WTC11 (cell line): ENCODE data around the gene ZNF8. TPM values are rescaled to one million over a fixed set of nuclear protein-coding genes. Genes with fewer than 3 reads are reported as not detected.

Source experiments
- ATAC-seq: fragments of 200-7000 bp; cut with Tn5 transposase; 2 replicates; pipeline ENCODE4 v1.10.0; 2021; ENCODE audit warnings: mild to moderate bottlenecking, moderate library complexity
- CTCF ChIA-PET: fragments of 300-600 bp; sonication (Branson Sonifier 250); formaldehyde crosslinking; loops from one replicate; lab custom pipeline; 2021; ENCODE audit warnings: antibody characterized with exemption; lab: Charles Lee
- POLR2A ChIA-PET: fragments of 350-600 bp; sonication (Branson Sonifier 250); formaldehyde crosslinking; loops from one replicate; lab custom pipeline; 2021; ENCODE audit warnings: antibody characterized with exemption; lab: Charles Lee
- DNase-seq: peaks from one replicate; pipeline ENCODE4 v3.0.0; 2021; ENCODE audit warnings: low spot score
- H3K27ac Mint-ChIP-seq: 2 replicates; pipeline ENCODE4 v1.8.0; 2021; ENCODE audit warnings: mixed read lengths
- H3K27me3 Mint-ChIP-seq: 2 replicates; pipeline ENCODE4 v1.8.0; 2021; ENCODE audit warnings: low read depth, mild to moderate bottlenecking, moderate library complexity, mixed read lengths
- H3K36me3 Mint-ChIP-seq: 2 replicates; pipeline ENCODE4 v1.8.0; 2021; ENCODE audit warnings: mixed read lengths
- H3K4me1 Mint-ChIP-seq: 2 replicates; pipeline ENCODE4 v1.8.0; 2022; ENCODE audit warnings: mixed read lengths
- H3K4me3 Mint-ChIP-seq: 2 replicates; pipeline ENCODE4 v1.8.0; 2021; ENCODE audit warnings: mild to moderate bottlenecking, moderate library complexity, mixed read lengths
- H3K9me3 Mint-ChIP-seq: 2 replicates; pipeline ENCODE4 v1.8.0; 2021; ENCODE audit warnings: mixed read lengths
- EMX1 ChIP-seq: fragments of 250-450 bp; sonication (Bioruptor Pico); IDR thresholded peaks from 2 replicates; pipeline ENCODE4 v1.8.0; 2021; ENCODE audit warnings: mild to moderate bottlenecking
- GRHL2 ChIP-seq: fragments of 250-450 bp; sonication (Bioruptor Pico); IDR thresholded peaks from 2 replicates; pipeline ENCODE4 v1.8.0; 2022; ENCODE audit warnings: mild to moderate bottlenecking, moderate library complexity; ENCODE audit not compliant: insufficient replicate concordance, severe bottlenecking
- HMGA2 ChIP-seq: fragments of 250-450 bp; sonication (Bioruptor Pico); IDR thresholded peaks from 2 replicates; pipeline ENCODE4 v1.4.0; 2021; ENCODE audit warnings: mild to moderate bottlenecking, moderate library complexity
- MXD4 ChIP-seq: fragments of 250-450 bp; sonication (Bioruptor Pico); IDR thresholded peaks from 2 replicates; pipeline ENCODE4 v1.8.0; 2021; ENCODE audit warnings: mild to moderate bottlenecking, moderate library complexity, borderline replicate concordance
- PRRX2 ChIP-seq: fragments of 250-450 bp; sonication (Bioruptor Pico); IDR thresholded peaks from 2 replicates; pipeline ENCODE4 v1.8.0; 2021; ENCODE audit warnings: mild to moderate bottlenecking
- RELA ChIP-seq: sonication (generic); formaldehyde crosslinking; IDR thresholded peaks from 2 replicates; pipeline ENCODE4 v1.8.1; 2022; ENCODE audit warnings: missing genetic modification reagents, mild to moderate bottlenecking, borderline replicate concordance
- SOX15 ChIP-seq: fragments of 250-450 bp; sonication (Bioruptor Pico); IDR thresholded peaks from 2 replicates; pipeline ENCODE4 v1.9.0; 2021; ENCODE audit warnings: mild to moderate bottlenecking
- USF1 ChIP-seq: sonication (generic); formaldehyde crosslinking; IDR thresholded peaks from 2 replicates; pipeline ENCODE4 v1.8.0; 2022; ENCODE audit warnings: mild to moderate bottlenecking, missing genetic modification reagents
- ZNF219 ChIP-seq: sonication (generic); formaldehyde crosslinking; IDR thresholded peaks from 2 replicates; pipeline ENCODE4 v1.8.0; 2023; ENCODE audit warnings: missing genetic modification reagents, mild to moderate bottlenecking, borderline replicate concordance
- ZNF416 ChIP-seq: fragments of 250-450 bp; sonication (Bioruptor Pico); IDR thresholded peaks from 2 replicates; pipeline ENCODE4 v1.9.0; 2021; ENCODE audit warnings: mild to moderate bottlenecking, inconsistent platforms
- ZNF425 ChIP-seq: fragments of 250-450 bp; sonication (Bioruptor Pico); conservative IDR thresholded peaks from 2 replicates; pipeline ENCODE4 v1.9.0; 2021; ENCODE audit warnings: mild to moderate bottlenecking
- total RNA-seq: library from RNA; stranded (reverse); gene quantifications from 3 replicates; pipeline ENCODE4 v1.2.3, GENCODE V29; 2021
- TF ChIP-seq, protein P1 (sequence below): sonication (generic); formaldehyde crosslinking; IDR thresholded peaks from 2 replicates; pipeline ENCODE4 v1.8.1; 2023; ENCODE audit warnings: mild to moderate bottlenecking, moderate library complexity, missing genetic modification reagents
- TF ChIP-seq, protein P2 (sequence below): sonication (generic); formaldehyde crosslinking; IDR thresholded peaks from 2 replicates; pipeline ENCODE4 v1.8.1; 2023; ENCODE audit warnings: mild to moderate bottlenecking, missing genetic modification reagents
- TF ChIP-seq, protein P3 (sequence below): sonication (generic); formaldehyde crosslinking; IDR thresholded peaks from 2 replicates; pipeline ENCODE4 v1.8.1; 2022; ENCODE audit warnings: missing genetic modification reagents, borderline replicate concordance
- TF ChIP-seq, protein P4 (sequence below): fragments of 250-450 bp; sonication (Bioruptor Pico); IDR thresholded peaks from 2 replicates; pipeline ENCODE4 v1.8.0; 2021; ENCODE audit warnings: mild to moderate bottlenecking
- TF ChIP-seq, protein P5 (sequence below): fragments of 200-600 bp; IDR thresholded peaks from 2 replicates; pipeline ENCODE4 v1.8.0; 2022; ENCODE audit warnings: antibody characterized with exemption
- TF ChIP-seq, protein P6 (sequence below): sonication (generic); formaldehyde crosslinking; IDR thresholded peaks from 2 replicates; pipeline ENCODE4 v1.8.1; 2022; ENCODE audit warnings: mild to moderate bottlenecking, moderate library complexity, missing genetic modification reagents

The ZNF8 gene
- total RNA-seq, 1 experiment from 2014 or later: 18.8 TPM

GRCh38 chr19:58279042-58279924 lies 528 bp downstream of the ZNF8 start (continued):
- TF ChIP-seq EMX1 (CRISPR knock-in tag) (0 out of 2 replicates have a peak, but pooled peaks have one; percentile 38), ZNF219 (no peak), RELA (CRISPR knock-in tag) (peak; percentile 79; the same call in 1 of the 2 replicates), SOX15 (CRISPR knock-in tag) (no peak), HMGA2 (0 out of 2 replicates have a peak, but pooled peaks have one; percentile 21), MXD4 (CRISPR knock-in tag) (no peak)
- TF ChIP-seq, protein P1, sequence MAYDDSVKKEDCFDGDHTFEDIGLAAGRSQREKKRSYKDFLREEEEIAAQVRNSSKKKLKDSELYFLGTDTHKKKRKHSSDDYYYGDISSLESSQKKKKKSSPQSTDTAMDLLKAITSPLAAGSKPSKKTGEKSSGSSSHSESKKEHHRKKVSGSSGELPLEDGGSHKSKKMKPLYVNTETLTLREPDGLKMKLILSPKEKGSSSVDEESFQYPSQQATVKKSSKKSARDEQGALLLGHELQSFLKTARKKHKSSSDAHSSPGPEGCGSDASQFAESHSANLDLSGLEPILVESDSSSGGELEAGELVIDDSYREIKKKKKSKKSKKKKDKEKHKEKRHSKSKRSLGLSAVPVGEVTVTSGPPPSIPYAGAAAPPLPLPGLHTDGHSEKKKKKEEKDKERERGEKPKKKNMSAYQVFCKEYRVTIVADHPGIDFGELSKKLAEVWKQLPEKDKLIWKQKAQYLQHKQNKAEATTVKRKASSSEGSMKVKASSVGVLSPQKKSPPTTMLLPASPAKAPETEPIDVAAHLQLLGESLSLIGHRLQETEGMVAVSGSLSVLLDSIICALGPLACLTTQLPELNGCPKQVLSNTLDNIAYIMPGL (CRISPR knock-in tag): peak; percentile 37; the same call in 1 of the 2 replicates
- TF ChIP-seq, protein P2, sequence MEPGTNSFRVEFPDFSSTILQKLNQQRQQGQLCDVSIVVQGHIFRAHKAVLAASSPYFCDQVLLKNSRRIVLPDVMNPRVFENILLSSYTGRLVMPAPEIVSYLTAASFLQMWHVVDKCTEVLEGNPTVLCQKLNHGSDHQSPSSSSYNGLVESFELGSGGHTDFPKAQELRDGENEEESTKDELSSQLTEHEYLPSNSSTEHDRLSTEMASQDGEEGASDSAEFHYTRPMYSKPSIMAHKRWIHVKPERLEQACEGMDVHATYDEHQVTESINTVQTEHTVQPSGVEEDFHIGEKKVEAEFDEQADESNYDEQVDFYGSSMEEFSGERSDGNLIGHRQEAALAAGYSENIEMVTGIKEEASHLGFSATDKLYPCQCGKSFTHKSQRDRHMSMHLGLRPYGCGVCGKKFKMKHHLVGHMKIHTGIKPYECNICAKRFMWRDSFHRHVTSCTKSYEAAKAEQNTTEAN: 0 out of 2 replicates have a peak, but pooled peaks have one; percentile 38
- TF ChIP-seq, protein P3, sequence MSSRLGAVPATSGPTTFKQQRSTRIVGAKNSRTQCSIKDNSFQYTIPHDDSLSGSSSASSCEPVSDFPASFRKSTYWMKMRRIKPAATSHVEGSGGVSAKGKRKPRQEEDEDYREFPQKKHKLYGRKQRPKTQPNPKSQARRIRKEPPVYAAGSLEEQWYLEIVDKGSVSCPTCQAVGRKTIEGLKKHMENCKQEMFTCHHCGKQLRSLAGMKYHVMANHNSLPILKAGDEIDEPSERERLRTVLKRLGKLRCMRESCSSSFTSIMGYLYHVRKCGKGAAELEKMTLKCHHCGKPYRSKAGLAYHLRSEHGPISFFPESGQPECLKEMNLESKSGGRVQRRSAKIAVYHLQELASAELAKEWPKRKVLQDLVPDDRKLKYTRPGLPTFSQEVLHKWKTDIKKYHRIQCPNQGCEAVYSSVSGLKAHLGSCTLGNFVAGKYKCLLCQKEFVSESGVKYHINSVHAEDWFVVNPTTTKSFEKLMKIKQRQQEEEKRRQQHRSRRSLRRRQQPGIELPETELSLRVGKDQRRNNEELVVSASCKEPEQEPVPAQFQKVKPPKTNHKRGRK (CRISPR knock-in tag): no peak
- TF ChIP-seq, protein P4, sequence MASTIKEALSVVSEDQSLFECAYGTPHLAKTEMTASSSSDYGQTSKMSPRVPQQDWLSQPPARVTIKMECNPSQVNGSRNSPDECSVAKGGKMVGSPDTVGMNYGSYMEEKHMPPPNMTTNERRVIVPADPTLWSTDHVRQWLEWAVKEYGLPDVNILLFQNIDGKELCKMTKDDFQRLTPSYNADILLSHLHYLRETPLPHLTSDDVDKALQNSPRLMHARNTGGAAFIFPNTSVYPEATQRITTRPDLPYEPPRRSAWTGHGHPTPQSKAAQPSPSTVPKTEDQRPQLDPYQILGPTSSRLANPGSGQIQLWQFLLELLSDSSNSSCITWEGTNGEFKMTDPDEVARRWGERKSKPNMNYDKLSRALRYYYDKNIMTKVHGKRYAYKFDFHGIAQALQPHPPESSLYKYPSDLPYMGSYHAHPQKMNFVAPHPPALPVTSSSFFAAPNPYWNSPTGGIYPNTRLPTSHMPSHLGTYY (CRISPR knock-in tag): peak; percentile 65; the same call in 1 of the 2 replicates
- TF ChIP-seq, protein P5, sequence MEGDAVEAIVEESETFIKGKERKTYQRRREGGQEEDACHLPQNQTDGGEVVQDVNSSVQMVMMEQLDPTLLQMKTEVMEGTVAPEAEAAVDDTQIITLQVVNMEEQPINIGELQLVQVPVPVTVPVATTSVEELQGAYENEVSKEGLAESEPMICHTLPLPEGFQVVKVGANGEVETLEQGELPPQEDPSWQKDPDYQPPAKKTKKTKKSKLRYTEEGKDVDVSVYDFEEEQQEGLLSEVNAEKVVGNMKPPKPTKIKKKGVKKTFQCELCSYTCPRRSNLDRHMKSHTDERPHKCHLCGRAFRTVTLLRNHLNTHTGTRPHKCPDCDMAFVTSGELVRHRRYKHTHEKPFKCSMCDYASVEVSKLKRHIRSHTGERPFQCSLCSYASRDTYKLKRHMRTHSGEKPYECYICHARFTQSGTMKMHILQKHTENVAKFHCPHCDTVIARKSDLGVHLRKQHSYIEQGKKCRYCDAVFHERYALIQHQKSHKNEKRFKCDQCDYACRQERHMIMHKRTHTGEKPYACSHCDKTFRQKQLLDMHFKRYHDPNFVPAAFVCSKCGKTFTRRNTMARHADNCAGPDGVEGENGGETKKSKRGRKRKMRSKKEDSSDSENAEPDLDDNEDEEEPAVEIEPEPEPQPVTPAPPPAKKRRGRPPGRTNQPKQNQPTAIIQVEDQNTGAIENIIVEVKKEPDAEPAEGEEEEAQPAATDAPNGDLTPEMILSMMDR: no peak

GRCh38 chr19:58279925-58280316 lies 1.2 kb downstream of the ZNF8 start:
- H3K9me3 Mint-ChIP-seq: no peaks in the 10 kb centered on the region
- TF ChIP-seq PRRX2 (CRISPR knock-in tag) (no peak), GRHL2 (no peak), ZNF425 (CRISPR knock-in tag) (no peak), USF1 (no peak), ZNF416 (CRISPR knock-in tag) (no peak)
- TF ChIP-seq, protein P6, sequence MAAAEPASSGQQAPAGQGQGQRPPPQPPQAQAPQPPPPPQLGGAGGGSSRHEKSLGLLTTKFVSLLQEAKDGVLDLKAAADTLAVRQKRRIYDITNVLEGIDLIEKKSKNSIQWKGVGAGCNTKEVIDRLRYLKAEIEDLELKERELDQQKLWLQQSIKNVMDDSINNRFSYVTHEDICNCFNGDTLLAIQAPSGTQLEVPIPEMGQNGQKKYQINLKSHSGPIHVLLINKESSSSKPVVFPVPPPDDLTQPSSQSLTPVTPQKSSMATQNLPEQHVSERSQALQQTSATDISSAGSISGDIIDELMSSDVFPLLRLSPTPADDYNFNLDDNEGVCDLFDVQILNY (CRISPR knock-in tag): no peak
- TF ChIP-seq, protein P3 (CRISPR knock-in tag): no peak
- TF ChIP-seq, protein P2: no peak

More at GRCh38 chr19:58279925-58280316, 1.2 kb downstream of the ZNF8 start:
- Mint-ChIP-seq H3K27ac (peak overlapping the region; percentile 38; the same call in 1 of the 2 replicates), H3K36me3 (peaks cover 13% of the 10 kb centered on the region), H3K4me3 (peak overlapping the region; percentile 95), H3K4me1 (peaks cover 20% of the 10 kb centered on the region), H3K27me3 (no peaks in the 10 kb centered on the region)
- CTCF ChIA-PET: interaction anchor here (2.7 kb wide), 1 partner anchor 52 kb away, joined by 10 read pairs; the partner anchor contains the start of gene ZNF544
- POLR2A ChIA-PET: interaction anchor here (1.0 kb wide), 1 partner anchor 47 kb away, joined by 3 read pairs; the partner anchor contains the start of gene ZSCAN22
- no peak for ATAC-seq
- no peak for DNase-seq
